ENCODE results near the gene SLC10A1. TPM values are rescaled to one million over a fixed set of nuclear protein-coding genes. Genes with fewer than 3 reads are reported as not detected.

SLC10A1 gene
- total RNA-seq, 1 donor from 2014 or later: not detected

- peaks cover 60% of the 10 kb centered on the region for H3K36me3 Mint-ChIP-seq (ENCODE audit: insufficient read depth)
- DNase-seq (ENCODE audit: low spot score, unreplicated experiment): no peak
- H3K4me1 Mint-ChIP-seq (ENCODE audit: low read depth): peaks cover 32% of the 10 kb centered on the region
- H3K27ac Mint-ChIP-seq: peak overlapping the region; percentile 59
- no peak overlapping the region for H3K4me3 Mint-ChIP-seq (ENCODE audit: low read depth)
- no peak for TF ChIP-seq CTCF (IDR thresholded peaks at IDR 0.05; ENCODE audit: unreplicated experiment)
- no peaks in the 10 kb centered on the region for H3K27me3 Mint-ChIP-seq
- no peaks in the 10 kb centered on the region for H3K9me3 Mint-ChIP-seq (ENCODE audit: low read depth)
Measured at GRCh38 chr14:69771136-69771535, 25.9 kb downstream of the SLC10A1 start.

DNA sequence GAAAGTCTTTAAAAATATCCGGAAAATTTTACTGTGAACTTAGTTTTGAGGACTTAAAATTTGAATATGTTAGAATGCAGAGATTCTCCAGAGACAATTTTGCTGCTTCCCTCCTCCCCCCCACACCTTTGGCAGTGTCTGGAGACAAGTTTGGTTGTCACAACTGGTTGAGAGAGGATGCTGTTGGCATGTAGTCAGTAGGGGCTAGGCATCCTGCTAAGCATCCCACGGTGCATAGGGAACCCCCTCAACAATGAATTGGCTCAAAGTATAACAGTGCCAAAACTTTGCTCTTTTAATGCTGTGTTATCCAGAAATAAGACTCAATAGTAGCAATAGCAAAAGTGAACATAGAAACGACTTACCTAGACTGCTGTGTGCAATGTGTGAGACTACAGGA is 26.5 kb downstream of the SLC10A1 start:
- DNase-seq (ENCODE audit: low spot score, unreplicated experiment): no peak

GRCh38 chr14:69769623-69770022 is 27.4 kb downstream of the SLC10A1 start:
- H3K27me3 Mint-ChIP-seq: no peaks in the 10 kb centered on the region
- TF ChIP-seq CTCF (IDR thresholded peaks at IDR 0.05; ENCODE audit: unreplicated experiment): no peak
- peaks cover 56% of the 10 kb centered on the region for H3K36me3 Mint-ChIP-seq (ENCODE audit: insufficient read depth)
- H3K4me3 Mint-ChIP-seq (ENCODE audit: low read depth): peak overlapping the region; percentile 52
- no peak for DNase-seq (ENCODE audit: low spot score, unreplicated experiment)
- H3K27ac Mint-ChIP-seq: peak overlapping the region; percentile 71
- H3K4me1 Mint-ChIP-seq (ENCODE audit: low read depth): peaks cover 29% of the 10 kb centered on the region
- peaks cover 2% of the 10 kb centered on the region for H3K9me3 Mint-ChIP-seq (ENCODE audit: low read depth)

More for the DNA sequence above, 26.5 kb downstream of the SLC10A1 start:
- peaks cover 57% of the 10 kb centered on the region for H3K36me3 Mint-ChIP-seq (ENCODE audit: insufficient read depth)
- peaks cover 30% of the 10 kb centered on the region for H3K4me1 Mint-ChIP-seq (ENCODE audit: low read depth)
- peaks cover 2% of the 10 kb centered on the region for H3K9me3 Mint-ChIP-seq (ENCODE audit: low read depth)
- no peak overlapping the region for H3K4me3 Mint-ChIP-seq (ENCODE audit: low read depth)
- no peaks in the 10 kb centered on the region for H3K27me3 Mint-ChIP-seq
- no peak for TF ChIP-seq CTCF (IDR thresholded peaks at IDR 0.05; ENCODE audit: unreplicated experiment)
- H3K27ac Mint-ChIP-seq: peak overlapping the region; percentile 59

- Mint-ChIP-seq H3K4me3 (ENCODE audit: low read depth) (peak overlapping the region; percentile 99), H3K27me3 (no peaks in the 10 kb centered on the region), H3K27ac (peak overlapping the region; percentile 100), H3K36me3 (ENCODE audit: insufficient read depth) (peaks cover 54% of the 10 kb centered on the region), H3K9me3 (ENCODE audit: low read depth) (peaks cover 2% of the 10 kb centered on the region), H3K4me1 (ENCODE audit: low read depth) (peaks cover 29% of the 10 kb centered on the region)
- no peak for DNase-seq (ENCODE audit: low spot score, unreplicated experiment)
- no peak for TF ChIP-seq CTCF (IDR thresholded peaks at IDR 0.05; ENCODE audit: unreplicated experiment)
Measured at GRCh38 chr14:69768873-69769272, 28.2 kb downstream of the SLC10A1 start.

DNA sequence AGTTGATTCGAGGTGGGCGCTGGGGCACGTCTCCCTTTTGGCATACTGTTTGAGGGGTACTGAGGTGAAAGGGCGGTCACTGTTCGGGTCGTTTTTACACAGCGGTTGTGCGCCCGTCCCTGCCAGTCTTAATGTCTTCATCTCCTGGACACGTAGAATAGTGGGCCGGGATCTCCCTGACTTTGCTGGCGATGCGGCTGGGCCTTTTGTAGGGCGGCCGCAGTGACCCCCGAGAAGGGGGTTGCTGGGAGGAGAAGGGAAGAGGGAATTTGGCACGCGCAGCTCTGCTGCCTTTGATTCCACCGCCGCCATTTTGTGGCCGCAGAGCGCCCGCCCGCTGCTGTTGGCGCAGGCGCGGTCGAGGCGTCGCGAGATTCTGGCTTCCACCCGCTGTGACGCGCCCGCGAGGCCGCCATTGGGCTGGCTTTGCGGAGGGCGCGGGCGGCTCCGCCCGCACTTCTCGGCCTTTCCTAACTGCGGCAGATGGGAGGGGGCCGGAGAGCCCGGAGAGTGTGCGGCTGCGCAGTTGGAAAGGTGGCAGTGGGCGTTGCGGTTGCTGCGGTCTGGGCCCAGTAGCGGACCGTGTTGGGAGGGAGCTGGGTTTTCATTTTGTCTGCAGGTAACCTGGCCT is 29.6 kb downstream of the SLC10A1 start:
- peak overlapping the region; percentile 100 for H3K27ac Mint-ChIP-seq
- peaks cover 44% of the 10 kb centered on the region for H3K36me3 Mint-ChIP-seq (ENCODE audit: insufficient read depth)
- peak; percentile 92 for DNase-seq (ENCODE audit: low spot score, unreplicated experiment)
- TF ChIP-seq CTCF (IDR thresholded peaks at IDR 0.05; ENCODE audit: unreplicated experiment): no peak
- no peaks in the 10 kb centered on the region for H3K27me3 Mint-ChIP-seq
- peaks cover 31% of the 10 kb centered on the region for H3K4me1 Mint-ChIP-seq (ENCODE audit: low read depth)
- H3K9me3 Mint-ChIP-seq (ENCODE audit: low read depth): peaks cover 2% of the 10 kb centered on the region
- peak overlapping the region; percentile 99 for H3K4me3 Mint-ChIP-seq (ENCODE audit: low read depth)
